NCI-H748 (cell line): Measurements from ENCODE around the gene ENTHD1.
"Not testable (repeated sequence)": the region's sequence is repeated elsewhere in the genome, so short reads cannot be mapped to it uniquely, and the experiment has no call there.

Experiments
- DNase-seq: peaks from one replicate; lab custom pipeline; 2025; ENCODE audit not compliant: unreplicated experiment; lab: John Stamatoyannopoulos, UW

The ENTHD1 gene

GRCh38 chr22:39851606-39852315 lies 41.8 kb downstream of the ENTHD1 start:
- DNase-seq = no peak

DNA sequence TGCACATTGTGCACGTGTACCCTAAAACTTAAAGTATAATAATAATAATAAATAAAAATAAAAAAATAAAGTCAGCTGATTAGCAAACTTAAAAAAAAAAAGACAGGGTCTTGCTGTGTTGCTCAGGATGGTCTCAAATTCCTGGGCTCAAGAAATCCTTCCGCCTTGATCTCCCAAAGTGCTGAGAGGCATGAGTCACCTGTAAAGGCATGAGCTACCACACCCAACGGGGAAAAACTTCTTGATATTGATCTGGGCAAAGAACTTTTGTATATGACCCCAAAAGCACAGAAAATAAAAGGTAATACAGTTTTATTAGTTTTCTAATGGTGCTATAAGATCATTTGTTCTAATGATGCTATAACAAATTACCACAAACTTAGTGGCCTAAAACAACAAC lies 46.1 kb downstream of the ENTHD1 start:
- no peak for DNase-seq

- DNase-seq = not testable (repeated sequence)
Measured at GRCh38 chr22:39846539-39846938, 47.0 kb downstream of the ENTHD1 start.

DNA sequence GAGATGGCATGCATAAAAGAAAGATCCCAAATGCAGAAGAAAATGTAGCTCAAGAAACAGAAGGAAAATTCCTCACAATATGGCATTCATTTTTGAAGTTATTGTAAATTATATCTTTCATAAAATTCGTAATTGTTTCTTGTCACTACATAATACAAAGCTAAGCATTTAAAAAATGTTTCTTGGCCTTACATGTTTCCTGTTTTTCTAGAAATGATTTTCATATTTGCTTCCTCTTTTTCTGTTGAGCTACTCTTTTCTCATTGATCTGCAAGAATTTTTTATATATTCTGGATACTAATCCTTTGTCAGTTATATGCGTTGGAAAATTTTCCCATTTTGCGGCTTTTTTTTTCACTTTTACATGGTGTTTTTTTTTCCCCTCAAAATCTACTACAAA lies 48.0 kb downstream of the ENTHD1 start:
- no peak for DNase-seq

- DNase-seq = no peak
Measured at GRCh38 chr22:39839917-39840510, 53.5 kb downstream of the ENTHD1 start.

- no peak for DNase-seq
Measured at GRCh38 chr22:39839204-39839603, 54.4 kb downstream of the ENTHD1 start.

DNA sequence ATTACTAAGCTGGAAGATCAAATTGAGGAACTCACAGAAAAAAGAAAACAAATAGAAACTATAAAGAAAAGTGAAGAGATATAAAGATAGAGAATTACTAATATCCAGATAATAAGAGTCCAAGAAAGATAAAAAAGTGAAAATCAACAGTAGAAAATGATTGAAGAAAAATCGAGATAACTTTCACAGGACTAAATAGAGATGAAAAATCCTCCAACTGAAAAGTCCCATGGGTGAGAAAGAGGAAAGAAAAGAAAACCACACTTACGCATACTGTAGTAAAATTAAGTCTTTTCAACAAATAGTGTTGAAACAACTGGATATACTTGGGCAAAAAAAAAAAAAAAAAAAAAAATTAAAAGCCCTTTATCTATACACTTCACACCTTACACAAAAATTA lies 60.0 kb downstream of the ENTHD1 start:
- DNase-seq = no peak

DNA sequence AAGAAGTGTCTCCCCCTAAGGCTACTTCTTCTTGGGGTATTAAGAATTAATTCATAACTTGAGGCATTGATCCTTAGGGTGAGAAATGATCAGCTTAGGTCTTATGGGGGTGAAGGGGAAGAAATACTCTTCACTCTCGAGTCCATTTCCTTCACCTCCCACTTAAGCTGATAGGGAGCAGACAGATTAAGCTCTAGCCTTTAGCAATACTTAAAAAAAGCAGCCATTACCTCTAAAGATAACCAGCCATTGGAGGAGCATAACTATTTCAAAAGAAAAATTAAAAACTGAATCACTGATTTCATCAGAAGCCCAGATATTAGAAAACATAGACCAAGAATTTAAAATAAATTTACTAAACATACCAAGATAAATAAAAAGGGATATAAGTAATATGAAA lies 60.5 kb downstream of the ENTHD1 start:
- DNase-seq = no peak

DNA sequence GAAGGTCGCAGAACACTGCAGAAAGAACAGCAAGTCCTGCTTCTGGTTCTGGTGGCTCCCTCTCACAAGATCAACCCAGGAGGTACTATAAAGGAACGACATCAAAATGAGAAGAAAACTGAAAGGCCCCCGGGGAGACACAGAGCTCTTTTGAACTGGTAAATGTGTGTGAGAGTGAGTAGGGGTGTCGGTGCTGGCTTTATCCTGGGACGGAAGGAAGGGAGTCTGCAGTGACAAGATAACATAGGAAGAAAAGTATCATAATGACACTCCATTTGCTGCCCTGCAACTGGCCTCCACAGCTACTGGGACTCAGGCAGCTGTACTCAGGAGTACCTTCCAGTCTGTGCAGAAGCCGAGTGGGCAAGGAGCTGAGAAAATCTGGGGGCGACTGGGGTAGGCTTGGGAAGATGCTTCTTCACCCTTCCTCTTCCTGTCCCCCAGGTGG lies 60.9 kb downstream of the ENTHD1 start:
- no peak for DNase-seq

DNA sequence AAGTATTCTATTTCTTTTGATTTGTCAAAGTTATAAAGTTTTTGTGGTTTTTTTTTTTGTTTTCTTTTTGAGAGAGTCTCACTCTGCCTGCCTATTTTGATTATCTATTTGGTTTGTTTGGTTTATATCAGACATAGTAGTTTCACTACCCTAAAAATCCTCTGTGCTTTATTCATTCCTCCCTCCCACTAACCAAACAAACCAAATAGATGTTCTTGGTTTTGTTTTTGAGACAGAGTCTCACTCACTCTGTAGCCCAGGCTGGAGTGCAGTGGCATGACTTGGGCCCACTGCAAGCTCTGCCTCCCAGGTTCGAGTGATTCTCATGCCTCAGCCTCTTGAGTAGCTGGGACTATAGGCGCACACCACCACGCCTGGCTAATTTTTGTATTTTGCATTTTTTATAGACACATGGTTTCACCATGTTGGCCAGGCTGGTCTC lies 67.9 kb downstream of the ENTHD1 start:
- no peak for DNase-seq

DNA sequence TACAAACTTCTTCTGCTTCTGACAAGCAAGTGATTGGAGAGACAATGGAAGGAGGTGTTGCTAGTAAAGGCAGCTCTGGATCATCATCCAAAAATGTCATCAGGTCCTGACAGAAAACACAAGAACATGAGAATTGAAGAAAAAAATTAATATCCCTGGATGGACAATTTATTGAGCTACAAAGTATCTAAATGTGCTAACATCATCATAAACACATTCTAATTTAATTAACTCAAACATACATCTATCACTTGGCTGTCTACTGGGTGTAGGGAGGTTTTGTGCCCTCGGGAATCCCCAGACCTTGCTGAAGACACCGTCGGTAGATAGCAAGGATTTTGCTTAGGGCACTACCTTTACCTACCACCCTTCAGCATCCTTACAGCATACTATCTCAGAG lies 72.6 kb downstream of the ENTHD1 start:
- no peak for DNase-seq

DNA sequence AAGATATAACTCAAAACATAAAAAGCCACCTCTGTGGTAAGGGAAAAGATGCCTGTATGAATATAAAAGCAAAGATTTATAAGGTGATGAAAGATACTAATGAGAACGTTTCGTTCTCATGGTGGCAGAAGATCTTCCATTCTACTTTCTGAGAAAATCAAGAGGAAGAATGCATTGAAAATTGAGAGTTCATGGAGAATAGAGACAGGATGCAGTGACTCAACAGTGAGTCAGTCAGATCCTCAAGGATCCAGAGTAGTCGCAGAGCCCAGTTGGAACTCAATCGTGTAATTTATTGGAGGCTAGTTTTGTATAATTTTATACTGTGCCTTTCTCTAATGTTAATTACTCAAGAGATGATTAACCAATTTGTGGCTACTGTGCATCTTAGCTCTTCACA lies 73.3 kb downstream of the ENTHD1 start:
- DNase-seq = no peak

DNA sequence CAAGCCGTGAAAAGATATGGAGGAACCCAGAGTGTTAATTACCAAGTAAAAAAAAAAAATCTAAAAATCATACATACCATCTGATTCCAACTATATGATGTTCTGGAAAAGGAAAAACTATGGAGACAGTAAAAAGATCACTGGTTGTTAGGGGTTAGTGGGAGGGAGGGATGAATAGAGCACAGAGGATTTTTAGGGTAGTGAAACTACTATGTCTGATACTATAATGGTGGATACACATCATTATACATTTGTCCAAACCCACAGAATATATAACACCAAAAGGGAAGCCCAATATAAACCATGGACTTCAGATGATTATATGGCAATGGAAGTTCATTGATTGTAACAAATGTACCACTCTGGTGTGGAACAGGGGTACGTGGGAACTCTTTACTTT lies 74.1 kb downstream of the ENTHD1 start:
- no peak for DNase-seq

DNA sequence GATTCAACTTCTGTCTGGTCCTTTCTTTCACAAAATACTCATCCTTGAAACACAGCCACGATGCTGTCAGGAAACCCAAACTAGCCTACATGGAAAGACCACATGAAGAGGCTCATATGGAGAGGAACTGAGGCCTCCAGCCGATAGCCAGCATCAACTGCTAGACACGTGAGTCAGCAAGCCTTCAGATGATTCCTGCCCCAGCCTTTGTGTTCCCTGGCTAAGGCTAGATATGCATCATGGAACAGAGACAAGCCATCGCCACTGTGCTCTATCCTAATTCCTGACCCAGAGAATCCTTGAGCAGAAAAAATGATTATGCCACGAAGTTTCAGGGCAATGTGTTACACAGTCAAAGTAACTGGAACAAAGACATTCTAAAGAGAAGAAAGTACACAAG lies 75.5 kb downstream of the ENTHD1 start:
- DNase-seq = no peak

- no peak for DNase-seq
Measured at GRCh38 chr22:39815932-39816331, 77.6 kb downstream of the ENTHD1 start.

GRCh38 chr22:39814899-39815298 lies 78.7 kb downstream of the ENTHD1 start:
- DNase-seq = no peak

GRCh38 chr22:39809772-39810557 lies 83.6 kb downstream of the ENTHD1 start:
- no peak for DNase-seq

- peak; percentile 12 for DNase-seq
Measured at GRCh38 chr22:39808081-39808480, 85.5 kb downstream of the ENTHD1 start.

DNA sequence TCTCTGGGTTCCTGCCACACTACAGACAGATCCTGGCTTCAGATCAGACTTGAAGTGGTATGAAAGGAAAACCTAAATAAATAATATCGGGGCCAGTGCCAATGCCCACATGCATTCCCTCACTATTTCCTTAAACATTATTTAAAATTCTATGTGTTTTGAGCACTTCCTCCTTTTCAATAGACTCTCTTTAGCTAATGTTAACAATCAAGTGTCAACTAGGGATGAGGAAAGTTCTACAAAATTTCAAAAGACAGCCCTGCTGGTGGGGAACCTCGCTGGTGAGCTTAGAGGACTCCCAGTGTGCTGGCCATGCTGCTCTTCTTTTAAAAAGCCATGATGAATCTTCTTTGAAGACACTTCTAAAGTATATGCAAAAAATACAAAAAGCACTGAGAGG lies 87.5 kb downstream of the ENTHD1 start:
- DNase-seq = no peak

GRCh38 chr22:39805117-39805516 lies 88.4 kb downstream of the ENTHD1 start:
- no peak for DNase-seq

DNA sequence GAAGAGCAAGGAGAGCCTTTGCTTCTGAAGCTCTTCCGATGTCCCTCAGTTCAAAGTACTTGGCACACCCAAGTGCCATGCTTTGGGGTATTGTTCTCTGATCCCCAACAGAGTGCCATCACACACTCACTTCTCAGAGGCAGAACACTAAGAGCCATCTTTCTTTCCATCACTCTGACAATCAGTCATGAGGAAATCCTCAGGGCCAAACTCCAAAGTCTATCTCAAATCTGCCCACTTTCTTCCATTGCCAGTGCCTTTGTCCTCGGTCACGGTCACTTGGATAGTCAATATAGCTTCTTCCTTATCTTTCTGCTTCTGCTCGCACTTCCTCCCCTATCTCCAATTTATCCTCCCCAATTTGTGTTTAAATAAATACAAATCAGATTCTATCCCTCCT lies 90.9 kb downstream of the ENTHD1 start:
- DNase-seq = no peak
